OCI-LY3 (cell line): ENCODE results near the gene ARHGEF4.

Experiments
- CTCF ChIP-seq: fragments of 200-600, 300-600 bp; sonication (generic); IDR thresholded peaks from 2 replicates; pipeline ENCODE4 v1.5.1; 2014; ENCODE audit warnings: antibody characterized with exemption, low read length, low read depth
- EZH2phosphoT487 ChIP-seq: fragments of 200-600 bp; shearing (Covaris generic); IDR thresholded peaks from 2 replicates; pipeline ENCODE4 v1.6.1; 2018; ENCODE audit warnings: antibody characterized with exemption, mixed run types, low read depth

GRCh38 chr2:130954873-130955272 lies 118.2 kb downstream of the ARHGEF4 start:
- TF ChIP-seq CTCF, result no peak
- TF ChIP-seq EZH2phosphoT487, result no peak
